HG02678 (cell line): ENCODE results near the gene CNGA4.
"Not testable (repeated sequence)": the region's sequence is repeated elsewhere in the genome, so short reads cannot be mapped to it uniquely, and the experiment has no call there.

Experiments used
- ATAC-seq: cut with Tn5 transposase; IDR thresholded peaks from one replicate; pipeline ENCODE4 v1.9.1; 2021; ENCODE audit warnings: mild to moderate bottlenecking, moderate library complexity; ENCODE audit not compliant: unreplicated experiment

Gene CNGA4

DNA sequence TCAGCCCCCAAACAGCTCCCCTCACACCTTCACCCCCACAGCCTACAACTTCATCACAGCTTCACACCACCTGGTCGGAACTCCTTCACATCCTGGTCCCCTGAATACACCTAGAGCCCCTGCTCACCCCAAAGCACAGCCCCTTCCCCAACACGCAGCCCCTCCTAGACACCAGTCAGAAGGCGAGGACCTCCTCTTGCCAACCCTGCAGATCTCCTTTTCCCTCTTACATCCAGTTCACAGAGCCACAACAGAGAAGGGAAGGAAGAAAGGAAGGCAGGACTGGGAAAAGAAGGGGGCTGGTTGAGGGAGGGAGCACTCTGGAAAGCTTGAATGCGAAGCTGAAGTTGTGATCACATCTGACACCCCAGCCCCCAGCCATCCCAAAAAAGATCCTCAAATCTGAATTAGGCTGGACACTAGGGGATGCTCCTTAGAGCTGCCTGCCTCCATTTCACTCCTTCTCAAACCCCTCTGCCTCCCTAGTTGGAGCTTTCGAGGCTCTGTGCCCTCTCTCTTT is 21.4 kb downstream of the CNGA4 start:
- no peak for ATAC-seq

DNA sequence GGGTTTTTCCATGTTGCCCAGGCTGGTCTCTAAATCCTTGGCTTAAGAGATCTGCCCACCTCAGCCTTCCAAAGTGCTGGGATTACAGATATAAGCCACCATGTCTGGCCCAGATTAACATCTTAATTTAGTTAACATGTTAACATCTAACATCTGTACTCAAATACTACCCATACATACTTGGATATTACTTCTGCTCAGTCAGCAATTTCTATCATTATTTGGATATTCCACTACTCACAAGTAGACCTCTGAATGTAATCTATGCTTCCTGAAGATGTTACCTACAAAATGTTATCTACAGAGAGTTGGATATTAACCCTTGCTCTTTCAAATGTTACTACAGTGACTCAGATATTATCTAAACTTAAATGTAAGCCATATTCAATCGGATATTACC is 24.8 kb downstream of the CNGA4 start:
- ATAC-seq, result no peak

DNA sequence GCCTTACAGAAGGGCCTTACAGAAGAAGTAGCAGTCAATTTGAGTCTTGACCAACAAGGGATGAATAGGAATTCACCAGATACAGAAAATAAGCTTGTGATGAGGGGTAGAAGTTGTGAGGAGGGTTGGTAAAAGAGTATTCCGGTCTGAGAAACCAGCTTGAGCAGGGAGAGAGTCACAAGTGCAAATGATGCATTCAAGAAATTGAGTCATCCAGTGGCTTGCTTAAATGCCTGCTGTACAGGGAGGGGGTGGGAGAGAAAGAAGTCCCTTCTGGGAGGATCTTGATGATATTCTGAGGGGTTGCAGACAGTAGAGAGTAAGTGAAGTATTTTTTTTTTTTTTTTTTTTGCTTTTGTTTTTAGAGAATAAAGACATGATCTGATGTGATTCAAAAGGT is 29.9 kb downstream of the CNGA4 start:
- no peak for ATAC-seq

DNA sequence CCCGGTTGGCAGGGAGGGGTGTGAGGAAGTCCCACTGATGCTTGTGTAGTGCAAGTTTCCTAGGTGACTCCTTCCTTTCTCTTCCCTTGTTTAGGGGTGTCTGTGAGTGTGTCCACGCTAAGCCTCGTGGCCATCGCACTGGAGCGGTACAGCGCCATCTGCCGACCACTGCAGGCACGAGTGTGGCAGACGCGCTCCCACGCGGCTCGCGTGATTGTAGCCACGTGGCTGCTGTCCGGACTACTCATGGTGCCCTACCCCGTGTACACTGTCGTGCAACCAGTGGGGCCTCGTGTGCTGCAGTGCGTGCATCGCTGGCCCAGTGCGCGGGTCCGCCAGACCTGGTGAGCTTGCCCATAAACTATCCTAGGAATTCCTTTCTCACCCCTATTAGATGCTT is 31.1 kb downstream of the CNGA4 start:
- no peak for ATAC-seq

GRCh38 chr11:6270584-6271246 is 31.8 kb downstream of the CNGA4 start:
- ATAC-seq, result no peak

GRCh38 chr11:6271598-6271997 is 32.7 kb downstream of the CNGA4 start:
- ATAC-seq, result no peak

GRCh38 chr11:6273188-6273587 is 34.3 kb downstream of the CNGA4 start:
- ATAC-seq, result no peak

- not testable (repeated sequence) for ATAC-seq
Measured at GRCh38 chr11:6280809-6281208, 41.9 kb downstream of the CNGA4 start.

DNA sequence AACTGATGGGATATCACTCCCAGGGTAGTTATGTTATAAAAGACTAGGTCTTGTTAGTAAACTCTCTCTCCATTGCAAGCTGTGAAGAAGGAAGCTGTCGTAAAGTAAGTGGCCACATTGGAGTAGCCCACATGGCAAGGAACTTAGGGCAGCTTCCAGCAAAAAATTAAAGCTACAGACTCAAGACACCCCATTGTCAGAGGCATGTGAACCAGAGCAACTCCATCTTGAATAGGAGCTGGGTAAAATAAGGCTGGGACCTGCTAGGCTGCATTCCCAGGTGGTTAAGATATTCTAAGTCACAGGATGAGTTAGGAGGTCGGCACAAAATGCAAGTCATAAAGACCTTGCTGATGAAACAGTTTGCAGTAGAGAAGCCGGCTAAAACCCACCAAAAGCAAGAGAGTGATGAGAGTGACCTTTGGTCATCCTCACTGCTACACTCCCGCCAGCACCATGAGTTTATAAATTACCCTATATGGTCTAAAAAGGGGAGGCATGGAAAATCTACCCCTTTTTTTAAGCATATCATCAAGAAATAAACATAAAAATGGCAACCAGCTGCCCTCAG is 44.6 kb downstream of the CNGA4 start:
- no peak for ATAC-seq

DNA sequence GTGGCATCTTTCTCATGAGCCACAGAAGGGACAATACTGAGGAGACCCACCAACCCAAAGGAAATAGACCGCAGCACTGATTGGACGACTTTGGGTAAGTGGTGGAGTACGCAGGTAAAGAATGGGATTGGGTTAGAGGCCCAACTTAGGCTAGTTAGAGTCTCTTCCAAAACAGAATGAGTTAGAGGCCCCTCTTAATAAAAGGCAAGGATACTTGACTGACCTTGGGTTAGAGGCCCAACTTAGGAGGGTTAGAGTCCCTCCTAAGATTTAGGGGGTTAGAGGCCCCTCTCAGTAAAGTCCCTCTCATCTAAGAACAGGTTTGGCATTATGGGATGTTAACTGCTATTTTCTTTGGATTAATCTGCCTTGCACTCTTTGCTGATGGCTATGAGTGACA is 45.4 kb downstream of the CNGA4 start:
- no peak for ATAC-seq

DNA sequence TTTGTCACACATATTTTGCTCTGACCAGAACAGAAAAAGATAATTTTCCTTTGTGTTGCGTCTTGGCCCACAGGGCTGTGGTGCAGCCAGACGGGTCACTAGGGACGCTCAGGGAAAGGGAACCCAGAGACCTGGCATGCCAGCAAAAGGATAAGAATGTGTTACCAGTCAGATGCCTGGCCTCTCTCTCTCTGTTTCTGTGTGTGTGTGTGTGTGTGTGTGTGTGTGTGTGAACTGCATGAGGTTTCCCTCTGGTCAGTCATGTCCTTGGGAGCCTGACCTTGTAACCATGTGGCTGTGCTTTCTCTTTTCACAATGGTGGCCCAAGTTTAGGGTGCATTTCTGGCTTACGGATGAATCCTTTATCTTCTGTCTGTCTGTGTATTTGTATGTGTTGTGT is 46.1 kb downstream of the CNGA4 start:
- no peak for ATAC-seq
